Cardiac muscle cell (in vitro differentiated cells and primary cell): Measurements from ENCODE around the gene DYNLT4. TPM values are rescaled to one million over a fixed set of nuclear protein-coding genes. Genes with fewer than 3 reads are reported as not detected.

Experiments used
- DNase-seq, 2 donors: peaks; one replicate each; pipeline versions ENCODE4 v3.0.0 to v3.0.0-alpha.2; 2010 to 2017; ENCODE audit warnings: low read depth in 1 of 2, low spot score in 1 of 2
- H3K27ac ChIP-seq: fragments of 200-600 bp; sonication (generic); 2 replicates; pipeline ENCODE4 v1.5.1; 2016
- H3K27me3 ChIP-seq: fragments of 200-600 bp; sonication (generic); 2 replicates; pipeline ENCODE4 v1.6.0; 2016; ENCODE audit warnings: control low read depth
- H3K36me3 ChIP-seq: fragments of 200-600 bp; sonication (generic); 2 replicates; pipeline ENCODE4 v1.5.1; 2016; ENCODE audit warnings: control low read depth
- H3K4me1 ChIP-seq: fragments of 200-600 bp; sonication (generic); 2 replicates; pipeline ENCODE4 v1.8.1; 2017; ENCODE audit warnings: low read depth, mild to moderate bottlenecking, mixed run types
- H3K4me3 ChIP-seq: fragments of 200-600 bp; sonication (generic); 2 replicates; pipeline ENCODE4 v1.5.1; 2016; ENCODE audit warnings: mild to moderate bottlenecking
- H3K9me3 ChIP-seq: fragments of 200-600 bp; sonication (generic); 2 replicates; pipeline ENCODE4 v1.5.1; 2017; ENCODE audit warnings: low read depth, mild to moderate bottlenecking, control low read depth
- polyA plus RNA-seq: library from polyadenylated mRNA; unstranded; fragments of >200 nt; fragmentation: Nextera tagmentation; extraction: Ambion mirVana; gene quantifications from 2 replicates; pipeline ENCODE4 v1.2.1, GENCODE V29; 2016
- total RNA-seq: library from RNA; depleted of rRNA; stranded (reverse); fragments of >200 nt; gene quantifications from 2 replicates; pipeline ENCODE4 v1.2.3, GENCODE V29; 2016
- TF ChIP-seq, protein P1 (sequence below): IDR thresholded peaks from 2 replicates; pipeline ENCODE4 v1.5.1; 2012; ENCODE audit warnings: low read depth, mild to moderate bottlenecking, low read length

DYNLT4 gene
- total and polyA plus RNA-seq, 2 experiments from 2014 or later, result 0.43 TPM; not detected in 1

- Histone ChIP-seq H3K4me3 (no peak overlapping the region), H3K4me1 (no peaks in the 10 kb centered on the region), H3K9me3 (no peaks in the 10 kb centered on the region), H3K27ac (no peak overlapping the region), H3K36me3 (no peaks in the 10 kb centered on the region), H3K27me3 (no peaks in the 10 kb centered on the region)
- DNase-seq, result no peak
- TF ChIP-seq, protein P1, sequence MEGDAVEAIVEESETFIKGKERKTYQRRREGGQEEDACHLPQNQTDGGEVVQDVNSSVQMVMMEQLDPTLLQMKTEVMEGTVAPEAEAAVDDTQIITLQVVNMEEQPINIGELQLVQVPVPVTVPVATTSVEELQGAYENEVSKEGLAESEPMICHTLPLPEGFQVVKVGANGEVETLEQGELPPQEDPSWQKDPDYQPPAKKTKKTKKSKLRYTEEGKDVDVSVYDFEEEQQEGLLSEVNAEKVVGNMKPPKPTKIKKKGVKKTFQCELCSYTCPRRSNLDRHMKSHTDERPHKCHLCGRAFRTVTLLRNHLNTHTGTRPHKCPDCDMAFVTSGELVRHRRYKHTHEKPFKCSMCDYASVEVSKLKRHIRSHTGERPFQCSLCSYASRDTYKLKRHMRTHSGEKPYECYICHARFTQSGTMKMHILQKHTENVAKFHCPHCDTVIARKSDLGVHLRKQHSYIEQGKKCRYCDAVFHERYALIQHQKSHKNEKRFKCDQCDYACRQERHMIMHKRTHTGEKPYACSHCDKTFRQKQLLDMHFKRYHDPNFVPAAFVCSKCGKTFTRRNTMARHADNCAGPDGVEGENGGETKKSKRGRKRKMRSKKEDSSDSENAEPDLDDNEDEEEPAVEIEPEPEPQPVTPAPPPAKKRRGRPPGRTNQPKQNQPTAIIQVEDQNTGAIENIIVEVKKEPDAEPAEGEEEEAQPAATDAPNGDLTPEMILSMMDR, result no peak
These were observed 42.5 kb upstream of the DYNLT4 start for GRCh38 chr1:44849575-44850132.

- Histone ChIP-seq H3K36me3 (no peaks in the 10 kb centered on the region), H3K27ac (no peak overlapping the region), H3K27me3 (no peaks in the 10 kb centered on the region), H3K9me3 (no peaks in the 10 kb centered on the region), H3K4me3 (no peak overlapping the region), H3K4me1 (no peaks in the 10 kb centered on the region)
- TF ChIP-seq, protein P1, result no peak
- peak in 1 of 2 donors; percentile 38 for DNase-seq
These were observed 41.5 kb upstream of the DYNLT4 start for GRCh38 chr1:44848456-44849181.

DNA sequence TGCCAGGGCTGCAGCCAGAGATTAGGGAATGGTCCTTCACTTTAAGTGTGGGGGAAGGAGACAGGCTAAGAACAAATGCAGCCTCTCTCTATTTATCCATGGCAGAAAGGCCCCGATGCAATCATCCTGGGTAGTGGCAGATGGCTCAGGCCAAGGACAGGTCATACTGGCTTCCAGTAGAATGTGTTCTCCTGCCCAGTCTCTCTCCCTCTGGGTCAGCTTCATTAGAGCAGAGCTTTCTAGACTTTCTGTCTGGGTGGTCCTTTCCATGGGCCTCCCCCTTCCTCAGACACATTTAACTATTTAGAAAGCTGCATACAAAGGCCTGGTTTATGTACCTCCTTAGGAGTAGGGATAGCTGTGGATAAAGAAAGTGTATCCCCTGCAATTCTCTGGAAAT is 40.7 kb upstream of the DYNLT4 start:
- H3K4me1 ChIP-seq, result no peaks in the 10 kb centered on the region
- no peak overlapping the region for H3K4me3 ChIP-seq
- no peaks in the 10 kb centered on the region for H3K9me3 ChIP-seq
- no peaks in the 10 kb centered on the region for H3K27me3 ChIP-seq
- TF ChIP-seq, protein P1, result no peak
- DNase-seq, result no peak
- no peaks in the 10 kb centered on the region for H3K36me3 ChIP-seq
- no peak overlapping the region for H3K27ac ChIP-seq

GRCh38 chr1:44846985-44847384 is 39.8 kb upstream of the DYNLT4 start:
- DNase-seq, result no peak
- Histone ChIP-seq H3K4me3 (no peak overlapping the region), H3K36me3 (no peaks in the 10 kb centered on the region), H3K27me3 (no peaks in the 10 kb centered on the region), H3K9me3 (no peaks in the 10 kb centered on the region), H3K27ac (no peak overlapping the region), H3K4me1 (no peaks in the 10 kb centered on the region)
- TF ChIP-seq, protein P1, result no peak

DNA sequence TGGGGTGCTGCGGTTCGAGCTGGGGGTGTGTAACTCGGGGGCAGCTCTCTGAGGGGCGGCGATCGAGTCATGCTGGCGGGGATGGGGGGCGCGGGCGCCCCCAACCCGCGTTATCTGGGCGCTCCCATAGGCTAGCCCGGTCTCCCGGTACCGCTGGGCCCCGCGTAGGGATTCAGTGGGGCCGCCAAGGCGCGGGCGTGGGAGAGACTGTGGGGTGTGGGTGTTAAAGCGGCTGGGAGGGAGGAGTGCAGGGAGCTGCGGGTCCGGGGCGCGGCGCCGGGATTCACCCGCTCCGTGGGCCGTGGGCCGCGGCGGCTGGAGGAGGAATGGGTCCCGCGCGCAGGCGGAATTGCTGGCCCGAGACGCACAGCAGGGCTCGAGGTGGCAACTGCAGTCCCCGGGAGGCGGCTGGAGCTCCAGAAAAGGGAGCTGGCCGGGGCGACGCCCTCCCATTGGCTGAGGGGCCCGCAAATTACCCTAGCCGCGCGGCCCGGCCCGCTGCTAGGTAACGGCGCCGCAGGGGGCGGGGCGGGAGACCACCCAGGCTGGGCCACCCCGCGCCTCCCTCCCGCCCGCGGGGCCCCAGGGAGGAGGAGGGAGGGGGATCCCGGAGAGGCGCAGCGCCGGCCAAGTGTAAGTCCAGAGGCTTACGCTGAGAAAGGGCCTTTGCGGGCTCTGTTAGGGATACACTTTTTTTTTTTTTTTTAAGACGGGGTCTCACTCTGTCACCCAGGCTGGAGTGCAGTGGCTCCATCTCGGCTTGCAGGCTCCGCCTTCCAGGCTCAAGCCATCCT is 35.9 kb upstream of the DYNLT4 start, which contains the start of gene PTCH2:
Gene PTCH2, minus strand, starts transcription at position 392 of the 794 bp plus-strand sequence. Its CDS starts 321 bp downstream, at position 71.
- Histone ChIP-seq H3K27ac (no peak within 1 kb of the TSS), H3K4me3 (peak within 1 kb of the TSS; percentile 54), H3K9me3 (no peaks in the 10 kb centered on the region), H3K36me3 (no peaks in the 10 kb centered on the region), H3K4me1 (no peaks in the 10 kb centered on the region), H3K27me3 (no peaks in the 10 kb centered on the region)
- DNase-seq, result peak; percentile 88 to 96
- TF ChIP-seq, protein P1, result no peak
